Hematopoietic multipotent progenitor cell treated with erythropoietin and hydrocortisone succinate and interleukin-3 and kit ligand, for 15 days (in vitro differentiated cells): ENCODE data around the gene FRMD5.
A peak's percentile ranks its signal among the peaks of the same experiment; 100 is the strongest.
"Not testable (repeated sequence)": the region's sequence is repeated elsewhere in the genome, so short reads cannot be mapped to it uniquely, and the experiment has no call there.

Experiments used
- DNase-seq: peaks from one replicate; pipeline ENCODE4 v3.0.0-alpha.2; 2015; ENCODE audit warnings: low spot score

The FRMD5 gene

GRCh38 chr15:44032820-44033219 lies 162.3 kb downstream of the FRMD5 start:
- DNase-seq: not testable (repeated sequence)

- DNase-seq: no peak
Observed at GRCh38 chr15:44029940-44030568, 165.0 kb downstream of the FRMD5 start.

GRCh38 chr15:44029003-44029402 lies 166.1 kb downstream of the FRMD5 start:
- no peak for DNase-seq

- no peak for DNase-seq
Observed at GRCh38 chr15:44028349-44028748, 166.7 kb downstream of the FRMD5 start.

GRCh38 chr15:44024155-44024554 lies 170.9 kb downstream of the FRMD5 start:
- no peak for DNase-seq

GRCh38 chr15:44023176-44023575 lies 171.9 kb downstream of the FRMD5 start:
- DNase-seq: no peak

- DNase-seq: no peak
Observed at GRCh38 chr15:44018151-44018550, 176.9 kb downstream of the FRMD5 start.

GRCh38 chr15:44015545-44016305 lies 179.3 kb downstream of the FRMD5 start:
- DNase-seq: peak; percentile 7

- no peak for DNase-seq
Observed at GRCh38 chr15:44011238-44011854, 183.7 kb downstream of the FRMD5 start.

- no peak for DNase-seq
Observed at GRCh38 chr15:44010089-44010488, 185.0 kb downstream of the FRMD5 start.

- no peak for DNase-seq
Observed at GRCh38 chr15:44009038-44009437, 186.0 kb downstream of the FRMD5 start.

- DNase-seq: not testable (repeated sequence)
Observed at GRCh38 chr15:44000248-44000647, 194.8 kb downstream of the FRMD5 start.

- no peak for DNase-seq
Observed at GRCh38 chr15:43998607-43999006, 196.5 kb downstream of the FRMD5 start.

GRCh38 chr15:43991206-43991605 lies 203.9 kb downstream of the FRMD5 start:
- DNase-seq: no peak

- no peak for DNase-seq
Observed at GRCh38 chr15:43989938-43990337, 205.1 kb downstream of the FRMD5 start.

GRCh38 chr15:43988900-43989299 lies 206.2 kb downstream of the FRMD5 start:
- no peak for DNase-seq

GRCh38 chr15:43987924-43988323 lies 207.1 kb downstream of the FRMD5 start:
- DNase-seq: no peak

GRCh38 chr15:43985976-43986680 lies 208.9 kb downstream of the FRMD5 start:
- DNase-seq: no peak

GRCh38 chr15:43981576-43981975 lies 213.5 kb downstream of the FRMD5 start:
- DNase-seq: no peak

- no peak for DNase-seq
Observed at GRCh38 chr15:43977072-43977884, 217.8 kb downstream of the FRMD5 start.

- no peak for DNase-seq
Observed at GRCh38 chr15:43975770-43976169, 219.3 kb downstream of the FRMD5 start.

GRCh38 chr15:43975326-43975725 lies 219.7 kb downstream of the FRMD5 start:
- no peak for DNase-seq
